ENCODE results near the gene MYOZ3. TPM values are rescaled to one million over a fixed set of nuclear protein-coding genes. Genes with fewer than 3 reads are reported as not detected.

Gene MYOZ3
- total RNA-seq, 1 donor from 2014 or later = 2.9 TPM

- Mint-ChIP-seq H3K36me3 (ENCODE audit: insufficient read depth) (no peaks in the 10 kb centered on the region), H3K4me1 (ENCODE audit: low read depth) (peaks cover 3% of the 10 kb centered on the region), H3K4me3 (ENCODE audit: low read depth) (no peak overlapping the region), H3K27ac (no peak overlapping the region), H3K9me3 (ENCODE audit: low read depth) (no peaks in the 10 kb centered on the region), H3K27me3 (peaks cover 35% of the 10 kb centered on the region)
- TF ChIP-seq CTCF (IDR thresholded peaks at IDR 0.05; ENCODE audit: unreplicated experiment) = no peak
- no peak for DNase-seq (ENCODE audit: low spot score, unreplicated experiment)
Observed at GRCh38 chr5:150627731-150628545, 33.1 kb upstream of the MYOZ3 start.

DNA sequence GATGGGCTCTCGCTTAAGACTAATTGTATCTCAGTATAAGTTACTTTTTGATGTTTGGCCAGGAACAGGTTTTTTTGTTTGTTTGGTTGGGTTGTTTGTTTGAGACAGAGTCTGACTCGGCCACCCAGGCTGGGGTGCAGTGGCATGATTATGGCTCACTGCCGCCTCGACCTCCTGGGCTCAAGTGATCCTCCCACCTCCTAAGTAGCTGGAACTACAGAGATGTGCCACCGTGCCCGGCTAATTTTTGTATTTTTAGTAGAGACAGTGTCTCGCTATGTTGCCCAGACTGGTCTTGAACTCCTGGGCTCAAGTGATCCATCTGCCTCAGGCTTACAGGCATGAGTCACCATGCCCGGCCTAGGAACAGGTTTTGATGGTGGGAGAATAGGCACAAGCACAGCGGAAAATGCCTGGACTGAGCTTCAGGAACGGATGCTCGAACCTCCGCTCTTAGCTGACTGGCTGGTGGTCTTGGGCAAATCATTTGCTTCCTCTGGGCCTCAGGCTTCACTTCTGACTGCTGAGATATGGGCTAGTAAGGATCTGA lies 32.0 kb upstream of the MYOZ3 start:
- H3K4me3 Mint-ChIP-seq (ENCODE audit: low read depth) = no peak overlapping the region
- H3K36me3 Mint-ChIP-seq (ENCODE audit: insufficient read depth) = no peaks in the 10 kb centered on the region
- no peaks in the 10 kb centered on the region for H3K9me3 Mint-ChIP-seq (ENCODE audit: low read depth)
- no peak for TF ChIP-seq CTCF (IDR thresholded peaks at IDR 0.05; ENCODE audit: unreplicated experiment)
- no peak overlapping the region for H3K27ac Mint-ChIP-seq
- DNase-seq (ENCODE audit: low spot score, unreplicated experiment) = no peak
- peaks cover 24% of the 10 kb centered on the region for H3K27me3 Mint-ChIP-seq
- H3K4me1 Mint-ChIP-seq (ENCODE audit: low read depth) = peaks cover 3% of the 10 kb centered on the region

- H3K4me3 Mint-ChIP-seq (ENCODE audit: low read depth) = no peak overlapping the region
- H3K36me3 Mint-ChIP-seq (ENCODE audit: insufficient read depth) = no peaks in the 10 kb centered on the region
- H3K4me1 Mint-ChIP-seq (ENCODE audit: low read depth) = no peaks in the 10 kb centered on the region
- no peaks in the 10 kb centered on the region for H3K9me3 Mint-ChIP-seq (ENCODE audit: low read depth)
- peaks cover 20% of the 10 kb centered on the region for H3K27me3 Mint-ChIP-seq
- H3K27ac Mint-ChIP-seq = no peak overlapping the region
- TF ChIP-seq CTCF (IDR thresholded peaks at IDR 0.05; ENCODE audit: unreplicated experiment) = no peak
- DNase-seq (ENCODE audit: low spot score, unreplicated experiment) = no peak
Observed at GRCh38 chr5:150630016-150630415, 31.0 kb upstream of the MYOZ3 start.

GRCh38 chr5:150630461-150631325 lies 30.4 kb upstream of the MYOZ3 start:
- Mint-ChIP-seq H3K27ac (no peak overlapping the region), H3K4me3 (ENCODE audit: low read depth) (no peak overlapping the region), H3K4me1 (ENCODE audit: low read depth) (no peaks in the 10 kb centered on the region), H3K36me3 (ENCODE audit: insufficient read depth) (no peaks in the 10 kb centered on the region), H3K27me3 (peaks cover 17% of the 10 kb centered on the region), H3K9me3 (ENCODE audit: low read depth) (no peaks in the 10 kb centered on the region)
- no peak for DNase-seq (ENCODE audit: low spot score, unreplicated experiment)
- no peak for TF ChIP-seq CTCF (IDR thresholded peaks at IDR 0.05; ENCODE audit: unreplicated experiment)

GRCh38 chr5:150631326-150631701 lies 29.7 kb upstream of the MYOZ3 start:
- H3K27ac Mint-ChIP-seq = no peak overlapping the region
- H3K4me1 Mint-ChIP-seq (ENCODE audit: low read depth) = no peaks in the 10 kb centered on the region
- H3K27me3 Mint-ChIP-seq = peaks cover 11% of the 10 kb centered on the region
- TF ChIP-seq CTCF (IDR thresholded peaks at IDR 0.05; ENCODE audit: unreplicated experiment) = no peak
- no peak for DNase-seq (ENCODE audit: low spot score, unreplicated experiment)
- no peak overlapping the region for H3K4me3 Mint-ChIP-seq (ENCODE audit: low read depth)
- no peaks in the 10 kb centered on the region for H3K9me3 Mint-ChIP-seq (ENCODE audit: low read depth)
- H3K36me3 Mint-ChIP-seq (ENCODE audit: insufficient read depth) = no peaks in the 10 kb centered on the region
